ENCODE results near the gene DTNA. TPM values are rescaled to one million over a fixed set of nuclear protein-coding genes. Genes with fewer than 3 reads are reported as not detected.

Gene DTNA
- total and polyA plus RNA-seq, 2 donors (not counting 1 experiment from before 2014, with no cell fraction given) = 38.8 to 49.8 TPM

DNA sequence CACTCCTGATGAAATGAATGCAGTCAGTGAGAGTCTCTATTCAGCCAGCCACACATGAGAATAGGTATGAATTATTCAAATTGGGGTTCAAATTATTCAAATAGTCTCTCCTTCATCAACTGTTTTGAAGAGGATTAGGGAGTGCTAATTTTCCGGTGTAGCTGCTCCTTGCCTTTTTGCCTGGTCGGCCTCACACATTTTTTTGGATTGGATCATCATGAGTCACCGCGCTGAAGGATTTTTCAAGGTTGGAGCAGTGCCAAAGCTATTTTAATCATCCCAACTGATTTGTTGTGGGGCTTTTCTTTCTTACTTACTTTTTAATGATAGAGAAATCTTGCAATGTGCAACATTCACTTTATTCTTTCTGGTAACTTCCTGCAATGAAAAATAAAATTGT is 2.4 kb upstream of the DTNA start:
- peak overlapping the region; percentile 54 for H2AFZ ChIP-seq (ENCODE audit: low read length)
- DNase-seq (ENCODE audit: low read depth in 2 of 2) = peak; percentile 90 to 96
- no peaks in the 10 kb centered on the region for H4K20me1 ChIP-seq (ENCODE audit: control insufficient read depth, extremely low read depth, insufficient read depth, low read length)
- H3K79me2 ChIP-seq (ENCODE audit: control insufficient read depth, insufficient read depth, low read length) = peaks cover 2% of the 10 kb centered on the region
- H3K27ac ChIP-seq (ENCODE audit: insufficient read depth, low read length) = peak overlapping the region; percentile 88
- peaks cover 19% of the 10 kb centered on the region for H3K4me1 ChIP-seq (ENCODE audit: control insufficient read depth, extremely low read depth, insufficient read depth, low read length)
- H3K9ac ChIP-seq (ENCODE audit: insufficient read depth, low read length) = no peak overlapping the region
- peak overlapping the region; percentile 83 for H3K4me2 ChIP-seq (ENCODE audit: extremely low read depth, insufficient read depth, low read length)
- peak overlapping the region in 1 of 4 experiments; percentile 24 for H3K4me3 ChIP-seq (replicated peaks in 1 of 4; ENCODE audit: control extremely low read depth in 1 of 4, insufficient read depth in 1 of 4, low read depth in 3 of 4, low read length in 4 of 4)
- no peaks in the 10 kb centered on the region for H3K9me3 ChIP-seq (ENCODE audit: control insufficient read depth, insufficient read depth, low read depth, low read length)
- no peaks in the 10 kb centered on the region for H3K27me3 ChIP-seq (ENCODE audit: control insufficient read depth, insufficient read depth, low read length)
- H3K36me3 ChIP-seq (ENCODE audit: control insufficient read depth, insufficient read depth, low read length) = no peaks in the 10 kb centered on the region
- TF ChIP-seq, protein P1, sequence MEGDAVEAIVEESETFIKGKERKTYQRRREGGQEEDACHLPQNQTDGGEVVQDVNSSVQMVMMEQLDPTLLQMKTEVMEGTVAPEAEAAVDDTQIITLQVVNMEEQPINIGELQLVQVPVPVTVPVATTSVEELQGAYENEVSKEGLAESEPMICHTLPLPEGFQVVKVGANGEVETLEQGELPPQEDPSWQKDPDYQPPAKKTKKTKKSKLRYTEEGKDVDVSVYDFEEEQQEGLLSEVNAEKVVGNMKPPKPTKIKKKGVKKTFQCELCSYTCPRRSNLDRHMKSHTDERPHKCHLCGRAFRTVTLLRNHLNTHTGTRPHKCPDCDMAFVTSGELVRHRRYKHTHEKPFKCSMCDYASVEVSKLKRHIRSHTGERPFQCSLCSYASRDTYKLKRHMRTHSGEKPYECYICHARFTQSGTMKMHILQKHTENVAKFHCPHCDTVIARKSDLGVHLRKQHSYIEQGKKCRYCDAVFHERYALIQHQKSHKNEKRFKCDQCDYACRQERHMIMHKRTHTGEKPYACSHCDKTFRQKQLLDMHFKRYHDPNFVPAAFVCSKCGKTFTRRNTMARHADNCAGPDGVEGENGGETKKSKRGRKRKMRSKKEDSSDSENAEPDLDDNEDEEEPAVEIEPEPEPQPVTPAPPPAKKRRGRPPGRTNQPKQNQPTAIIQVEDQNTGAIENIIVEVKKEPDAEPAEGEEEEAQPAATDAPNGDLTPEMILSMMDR (conservative IDR thresholded peaks at IDR 0.05 in 1 of 2, IDR thresholded peaks at IDR 0.05 in 1 of 2; ENCODE audit: low read depth in 1 of 2, low read length in 2 of 2) = no peak
- TF ChIP-seq EZH2 (IDR thresholded peaks at IDR 0.05; ENCODE audit: low read length, missing control alignments) = no peak

DNA sequence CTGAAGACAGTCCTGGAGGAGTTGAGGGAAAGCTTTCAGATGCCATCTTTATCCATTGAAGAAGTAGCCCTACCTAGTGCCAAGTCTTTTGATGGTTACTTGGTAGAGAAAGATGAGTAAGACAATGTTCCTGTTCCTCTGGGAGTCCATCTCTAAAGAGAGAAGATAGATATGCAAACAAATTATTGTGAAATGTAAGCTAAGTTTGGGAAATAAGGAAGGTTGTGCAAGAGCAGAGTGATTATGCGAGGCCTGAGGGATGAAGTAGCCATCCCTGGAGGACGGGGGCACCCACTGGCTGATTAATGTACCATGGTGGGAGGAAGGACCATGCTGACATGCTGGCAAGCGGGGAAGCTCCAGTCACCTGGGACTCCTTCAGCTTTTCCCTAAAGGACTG is 994 bp upstream of the DTNA start:
- no peak overlapping the region for H2AFZ ChIP-seq (ENCODE audit: low read length)
- DNase-seq (ENCODE audit: low read depth in 2 of 2) = peak; percentile 73 to 91
- peak overlapping the region; percentile 70 for H3K4me2 ChIP-seq (ENCODE audit: extremely low read depth, insufficient read depth, low read length)
- H3K79me2 ChIP-seq (ENCODE audit: control insufficient read depth, insufficient read depth, low read length) = peaks cover 2% of the 10 kb centered on the region
- peak overlapping the region in 2 of 4 experiments; percentile 13 to 61 for H3K4me3 ChIP-seq (replicated peaks in 1 of 4; ENCODE audit: control extremely low read depth in 1 of 4, insufficient read depth in 1 of 4, low read depth in 3 of 4, low read length in 4 of 4)
- peaks cover 19% of the 10 kb centered on the region for H3K4me1 ChIP-seq (ENCODE audit: control insufficient read depth, extremely low read depth, insufficient read depth, low read length)
- no peak overlapping the region for H3K9ac ChIP-seq (ENCODE audit: insufficient read depth, low read length)
- no peaks in the 10 kb centered on the region for H4K20me1 ChIP-seq (ENCODE audit: control insufficient read depth, extremely low read depth, insufficient read depth, low read length)
- no peaks in the 10 kb centered on the region for H3K27me3 ChIP-seq (ENCODE audit: control insufficient read depth, insufficient read depth, low read length)
- no peaks in the 10 kb centered on the region for H3K36me3 ChIP-seq (ENCODE audit: control insufficient read depth, insufficient read depth, low read length)
- peak overlapping the region; percentile 88 for H3K27ac ChIP-seq (ENCODE audit: insufficient read depth, low read length)
- TF ChIP-seq, protein P1 (conservative IDR thresholded peaks at IDR 0.05 in 1 of 2, IDR thresholded peaks at IDR 0.05 in 1 of 2; ENCODE audit: low read depth in 1 of 2, low read length in 2 of 2) = no peak
- no peak for TF ChIP-seq EZH2 (IDR thresholded peaks at IDR 0.05; ENCODE audit: low read length, missing control alignments)
- no peaks in the 10 kb centered on the region for H3K9me3 ChIP-seq (ENCODE audit: control insufficient read depth, insufficient read depth, low read depth, low read length)

DNA sequence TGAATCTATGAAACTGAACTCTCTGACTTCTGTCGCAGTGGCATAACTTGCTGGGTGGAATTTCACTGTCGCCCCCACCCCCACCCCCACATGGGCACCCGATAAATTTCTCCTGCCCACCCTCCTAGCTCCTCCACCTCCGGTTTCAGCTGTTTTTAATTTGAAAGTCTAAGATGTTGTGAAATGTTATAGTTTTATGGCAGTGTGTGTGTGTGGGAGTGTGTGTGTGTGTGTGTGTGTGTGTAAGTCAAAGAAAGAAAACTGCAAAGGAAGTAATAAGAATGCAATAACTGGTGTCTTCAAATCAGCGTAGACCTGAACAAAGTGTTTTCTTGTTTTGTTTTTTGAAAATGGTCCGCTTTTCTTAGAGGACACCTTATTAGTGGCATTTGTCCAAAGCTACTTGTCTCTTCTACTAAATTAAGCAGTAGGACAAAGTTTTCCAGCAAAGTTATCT is 388 bp downstream of the DTNA start:
- Histone ChIP-seq H3K4me1 (ENCODE audit: control insufficient read depth, extremely low read depth, insufficient read depth, low read length) (peaks cover 19% of the 10 kb centered on the region), H3K9me3 (ENCODE audit: control insufficient read depth, insufficient read depth, low read depth, low read length) (no peaks in the 10 kb centered on the region), H3K36me3 (ENCODE audit: control insufficient read depth, insufficient read depth, low read length) (no peaks in the 10 kb centered on the region), H3K9ac (ENCODE audit: insufficient read depth, low read length) (peak overlapping the region; percentile 72), H3K4me3 (replicated peaks in 1 of 4; ENCODE audit: control extremely low read depth in 1 of 4, insufficient read depth in 1 of 4, low read depth in 3 of 4, low read length in 4 of 4) (peak overlapping the region; percentile 48 to 97 (median 59)), H3K27me3 (ENCODE audit: control insufficient read depth, insufficient read depth, low read length) (no peaks in the 10 kb centered on the region), H2AFZ (ENCODE audit: low read length) (no peak overlapping the region), H4K20me1 (ENCODE audit: control insufficient read depth, extremely low read depth, insufficient read depth, low read length) (no peaks in the 10 kb centered on the region), H3K79me2 (ENCODE audit: control insufficient read depth, insufficient read depth, low read length) (peaks cover 2% of the 10 kb centered on the region), H3K4me2 (ENCODE audit: extremely low read depth, insufficient read depth, low read length) (peak overlapping the region; percentile 91), H3K27ac (ENCODE audit: insufficient read depth, low read length) (peak overlapping the region; percentile 88)
- TF ChIP-seq, protein P1 (conservative IDR thresholded peaks at IDR 0.05 in 1 of 2, IDR thresholded peaks at IDR 0.05 in 1 of 2; ENCODE audit: low read depth in 1 of 2, low read length in 2 of 2) = no peak
- no peak for TF ChIP-seq EZH2 (IDR thresholded peaks at IDR 0.05; ENCODE audit: low read length, missing control alignments)
- DNase-seq (ENCODE audit: low read depth in 2 of 2) = peak; percentile 47 to 69

Data from fibroblast of lung (primary cell).